Liver (tissue), 9 donors: ENCODE measurements around the gene DZIP1. TPM values are rescaled to one million over a fixed set of nuclear protein-coding genes. Genes with fewer than 3 reads are reported as not detected.

Experiments used
- DNase-seq: peaks from one replicate; pipeline ENCODE4 v3.0.0-alpha.2; 2017; ENCODE audit warnings: low spot score
- H3K27ac ChIP-seq, 2 donors: one replicate each; pipeline ENCODE4 v1.7.0; 2013; ENCODE audit warnings: inconsistent platforms in 2 of 2, low read length in 2 of 2, control low read depth in 1 of 2, low read depth in 1 of 2, mild to moderate bottlenecking in 1 of 2
- H3K27me3 ChIP-seq, 4 donors: one replicate each; pipeline versions ENCODE4 v1.6.1 to v1.7.0; 2013; ENCODE audit warnings: low read length in 3 of 4, inconsistent platforms in 1 of 4, mild to moderate bottlenecking in 1 of 4, moderate library complexity in 1 of 4; ENCODE audit not compliant: control insufficient read depth in 4 of 4, insufficient read depth in 4 of 4
- H3K36me3 ChIP-seq, 4 donors: one replicate each; pipeline versions ENCODE4 v1.6.1 to v1.7.0; 2013; ENCODE audit warnings: low read length in 3 of 4, mild to moderate bottlenecking in 3 of 4, low read depth in 1 of 4, moderate library complexity in 1 of 4; ENCODE audit not compliant: control insufficient read depth in 4 of 4, insufficient read depth in 3 of 4
- H3K4me1 ChIP-seq, 4 donors: one replicate each; pipeline versions ENCODE4 v1.6.1 to v1.7.0; 2013; ENCODE audit warnings: low read length in 3 of 4, mild to moderate bottlenecking in 3 of 4, moderate library complexity in 1 of 4; ENCODE audit not compliant: control insufficient read depth in 4 of 4, insufficient read depth in 4 of 4
- H3K4me3 ChIP-seq, 3 donors: one replicate each; pipeline versions ENCODE4 v1.6.1 to v1.7.0; 2013; ENCODE audit warnings: low read length in 3 of 3, control low read depth in 1 of 3, low read depth in 1 of 3, mild to moderate bottlenecking in 1 of 3
- H3K9ac ChIP-seq, 2 donors: one replicate each; pipeline ENCODE4 v1.7.0; 2013; ENCODE audit warnings: low read length in 2 of 2, mild to moderate bottlenecking in 2 of 2, moderate library complexity in 2 of 2, control low read depth in 1 of 2, low read depth in 1 of 2
- H3K9me3 ChIP-seq, 4 donors: one replicate each; pipeline versions ENCODE4 v1.6.1 to v1.7.0; 2013; ENCODE audit warnings: low read length in 3 of 4; ENCODE audit not compliant: control insufficient read depth in 4 of 4
- EGR1 ChIP-seq, 2 donors: IDR thresholded peaks; 2 replicates each; pipeline ENCODE4 v1.6.1; 2016 to 2018; ENCODE audit warnings: antibody characterized with exemption in 2 of 2, low read depth in 2 of 2
- FOXA1 ChIP-seq: IDR thresholded peaks from 2 replicates; pipeline ENCODE4 v1.6.1; 2016; ENCODE audit warnings: antibody characterized with exemption
- FOXA2 ChIP-seq: IDR thresholded peaks from 2 replicates; pipeline ENCODE4 v1.6.1; 2016; ENCODE audit warnings: antibody characterized with exemption
- HNF4A ChIP-seq, 2 donors: conservative IDR thresholded peaks; 2 replicates each; pipeline ENCODE4 v1.6.1; 2016; ENCODE audit warnings: antibody characterized with exemption in 2 of 2, mild to moderate bottlenecking in 2 of 2
- HNF4G ChIP-seq: IDR thresholded peaks from 2 replicates; pipeline ENCODE4 v1.6.1; 2016; ENCODE audit warnings: antibody characterized with exemption
- JUND ChIP-seq, 2 donors: IDR thresholded peaks; 2 replicates each; pipeline ENCODE4 v1.6.1; 2016; ENCODE audit warnings: antibody characterized with exemption in 2 of 2
- MAX ChIP-seq: IDR thresholded peaks from 2 replicates; pipeline ENCODE4 v1.6.1; 2016; ENCODE audit warnings: antibody characterized with exemption
- RAD21 ChIP-seq, 2 donors: IDR thresholded peaks; 2 replicates each; pipeline ENCODE4 v1.6.1; 2016; ENCODE audit warnings: antibody characterized with exemption in 2 of 2, mild to moderate bottlenecking in 2 of 2
- REST ChIP-seq: IDR thresholded peaks from 2 replicates; pipeline ENCODE4 v1.6.1; 2016; ENCODE audit warnings: antibody characterized with exemption, mild to moderate bottlenecking
- RXRA ChIP-seq, 2 donors: IDR thresholded peaks; 2 replicates each; pipeline ENCODE4 v1.6.1; 2017 to 2018; ENCODE audit warnings: antibody characterized with exemption in 2 of 2, mild to moderate bottlenecking in 1 of 2
- SP1 ChIP-seq: IDR thresholded peaks from 2 replicates; pipeline ENCODE4 v1.6.1; 2018; ENCODE audit warnings: antibody characterized with exemption, mild to moderate bottlenecking
- ZBTB33 ChIP-seq: IDR thresholded peaks from 2 replicates; pipeline ENCODE4 v1.6.1; 2016; ENCODE audit warnings: antibody characterized with exemption
- WGBS: extraction: QIAGEN DNeasy Blood & Tissue Kit; methylation state at CpG from one replicate; pipeline ENCODE4 v1.1.7; 2013; 5-methylcytosine and 5-hydroxymethylcytosine counted together
- polyA plus RNA-seq, 2 donors: library from polyadenylated mRNA; stranded (reverse) in 1 of 2; unstranded in 1 of 2; fragments of 200-250 nt in 1 of 2; fragments of >200 nt in 1 of 2; fragmentation: Nextera tagmentation in 1 of 2; extraction: Ambion mirVana in 1 of 2; gene quantifications; one replicate each; pipeline versions ENCODE4 v1.2.1 to v1.2.3, GENCODE V29; 2013 to 2015
- total RNA-seq, 2 donors: library from RNA; depleted of rRNA; stranded (reverse); fragments of >200 nt; gene quantifications; one replicate each; pipeline ENCODE4 v1.2.3, GENCODE V29; 2014
- donor health status: healthy.
- donor health status: healthy.
- donor health status: healthy.
- donor health status: healthy.
- donor health status: healthy.

Gene DZIP1
- total and polyA plus RNA-seq, 4 donors: 0.46 to 2.0 (median 1.3) TPM

- Histone ChIP-seq H3K9me3 (no peaks in the 10 kb centered on the region), H3K27me3 (no peaks in the 10 kb centered on the region), H3K4me1 (no peaks in the 10 kb centered on the region), H3K36me3 (no peaks in the 10 kb centered on the region), H3K4me3 (no peak overlapping the region), H3K9ac (no peak overlapping the region), H3K27ac (no peak overlapping the region)
- 73% methylated on average over 3 of the region's 3 CpGs for WGBS
- TF ChIP-seq HNF4A (conservative IDR thresholded peaks at IDR 0.05): no peak
- TF ChIP-seq RXRA (IDR thresholded peaks at IDR 0.05): no peak
- TF ChIP-seq JUND (IDR thresholded peaks at IDR 0.05): no peak
- no peak for TF ChIP-seq ZBTB33
- no peak for TF ChIP-seq RAD21 (IDR thresholded peaks at IDR 0.05)
- no peak for DNase-seq
Measured at GRCh38 chr13:95630593-95630992, 13.9 kb downstream of the DZIP1 start.

- Histone ChIP-seq H3K27me3 (no peaks in the 10 kb centered on the region), H3K27ac (no peak overlapping the region), H3K4me3 (no peak overlapping the region), H3K9me3 (no peaks in the 10 kb centered on the region), H3K36me3 (no peaks in the 10 kb centered on the region), H3K4me1 (no peaks in the 10 kb centered on the region), H3K9ac (no peak overlapping the region)
- TF ChIP-seq FOXA1: no peak
- 93% methylated on average over 4 of the region's 4 CpGs for WGBS
- no peak for DNase-seq
Measured at GRCh38 chr13:95629071-95629470, 15.4 kb downstream of the DZIP1 start.

GRCh38 chr13:95628488-95628887 is 16.0 kb downstream of the DZIP1 start:
- DNase-seq: no peak
- TF ChIP-seq MAX (no peak), RAD21 (IDR thresholded peaks at IDR 0.05) (no peak), ZBTB33 (no peak), REST (no peak), RXRA (IDR thresholded peaks at IDR 0.05) (no peak), HNF4G (no peak), SP1 (no peak), FOXA2 (no peak), EGR1 (IDR thresholded peaks at IDR 0.05; ENCODE audit: low read depth in 2 of 2) (no peak)
- Histone ChIP-seq H3K4me1 (peaks cover 0 to 2% (median 0%) of the 10 kb centered on the region in 4 donors), H3K4me3 (no peak overlapping the region), H3K27ac (no peak overlapping the region), H3K27me3 (no peaks in the 10 kb centered on the region), H3K9me3 (no peaks in the 10 kb centered on the region), H3K36me3 (no peaks in the 10 kb centered on the region), H3K9ac (no peak overlapping the region)
- 88% methylated on average over 1 of the region's 1 CpG for WGBS
